ENCODE data around the gene PTPA.
A peak's percentile ranks its signal among the peaks of the same experiment; 100 is the strongest.

PTPA gene

GRCh38 chr9:129081388-129081904, 29.8 kb upstream of the PTPA start:
- peak; percentile 57 for DNase-seq (ENCODE audit: low read depth)

- no peak for DNase-seq (ENCODE audit: low read depth)
Observed at GRCh38 chr9:129084087-129084486, 27.1 kb upstream of the PTPA start.

GRCh38 chr9:129089246-129089645, 22.0 kb upstream of the PTPA start:
- DNase-seq (ENCODE audit: low read depth), result no peak

GRCh38 chr9:129093602-129094386, 17.4 kb upstream of the PTPA start:
- no peak for DNase-seq (ENCODE audit: low read depth)

GRCh38 chr9:129094387-129095169, 16.6 kb upstream of the PTPA start:
- no peak for DNase-seq (ENCODE audit: low read depth)

- no peak for DNase-seq (ENCODE audit: low read depth)
Observed at GRCh38 chr9:129095170-129095667, 16.0 kb upstream of the PTPA start.

- no peak for DNase-seq (ENCODE audit: low read depth)
Observed at GRCh38 chr9:129095908-129096307, 15.3 kb upstream of the PTPA start.

- no peak for DNase-seq (ENCODE audit: low read depth)
Observed at GRCh38 chr9:129097671-129098306, 13.4 kb upstream of the PTPA start.

GRCh38 chr9:129098328-129098727, 12.9 kb upstream of the PTPA start:
- DNase-seq (ENCODE audit: low read depth), result no peak

GRCh38 chr9:129100383-129101169, 10.6 kb upstream of the PTPA start:
- DNase-seq (ENCODE audit: low read depth), result no peak

GRCh38 chr9:129101279-129101678, 9.9 kb upstream of the PTPA start:
- no peak for DNase-seq (ENCODE audit: low read depth)

GRCh38 chr9:129102095-129102525, 9.1 kb upstream of the PTPA start:
- DNase-seq (ENCODE audit: low read depth), result no peak

- peak; percentile 24 for DNase-seq (ENCODE audit: low read depth)
Observed at GRCh38 chr9:129102791-129103594, 8.2 kb upstream of the PTPA start.

- DNase-seq (ENCODE audit: low read depth), result no peak
Observed at GRCh38 chr9:129103595-129103965, 7.6 kb upstream of the PTPA start.

GRCh38 chr9:129104051-129104450, 7.2 kb upstream of the PTPA start:
- no peak for DNase-seq (ENCODE audit: low read depth)

GRCh38 chr9:129105857-129106694, 5.1 kb upstream of the PTPA start:
- no peak for DNase-seq (ENCODE audit: low read depth)

- DNase-seq (ENCODE audit: low read depth), result no peak
Observed at GRCh38 chr9:129107651-129108050, 3.6 kb upstream of the PTPA start.

GRCh38 chr9:129108083-129108804, 3.0 kb upstream of the PTPA start:
- DNase-seq (ENCODE audit: low read depth), result no peak
